Liver (tissue), 9 donors: Measurements from ENCODE around the gene SDR39U1. TPM values are rescaled to one million over a fixed set of nuclear protein-coding genes. Genes with fewer than 3 reads are reported as not detected.
"Not testable (repeated sequence)": the region's sequence is repeated elsewhere in the genome, so short reads cannot be mapped to it uniquely, and the experiment has no call there.

Experiments used
- DNase-seq: peaks from one replicate; pipeline ENCODE4 v3.0.0-alpha.2; 2017; ENCODE audit warnings: low spot score
- H3K27ac ChIP-seq, 2 donors: one replicate each; pipeline ENCODE4 v1.7.0; 2013; ENCODE audit warnings: inconsistent platforms in 2 of 2, low read length in 2 of 2, control low read depth in 1 of 2, low read depth in 1 of 2, mild to moderate bottlenecking in 1 of 2
- H3K27me3 ChIP-seq, 4 donors: one replicate each; pipeline versions ENCODE4 v1.6.1 to v1.7.0; 2013; ENCODE audit warnings: low read length in 3 of 4, inconsistent platforms in 1 of 4, mild to moderate bottlenecking in 1 of 4, moderate library complexity in 1 of 4; ENCODE audit not compliant: control insufficient read depth in 4 of 4, insufficient read depth in 4 of 4
- H3K36me3 ChIP-seq, 4 donors: one replicate each; pipeline versions ENCODE4 v1.6.1 to v1.7.0; 2013; ENCODE audit warnings: low read length in 3 of 4, mild to moderate bottlenecking in 3 of 4, low read depth in 1 of 4, moderate library complexity in 1 of 4; ENCODE audit not compliant: control insufficient read depth in 4 of 4, insufficient read depth in 3 of 4
- H3K4me1 ChIP-seq, 4 donors: one replicate each; pipeline versions ENCODE4 v1.6.1 to v1.7.0; 2013; ENCODE audit warnings: low read length in 3 of 4, mild to moderate bottlenecking in 3 of 4, moderate library complexity in 1 of 4; ENCODE audit not compliant: control insufficient read depth in 4 of 4, insufficient read depth in 4 of 4
- H3K4me3 ChIP-seq, 3 donors: one replicate each; pipeline versions ENCODE4 v1.6.1 to v1.7.0; 2013; ENCODE audit warnings: low read length in 3 of 3, control low read depth in 1 of 3, low read depth in 1 of 3, mild to moderate bottlenecking in 1 of 3
- H3K9ac ChIP-seq, 2 donors: one replicate each; pipeline ENCODE4 v1.7.0; 2013; ENCODE audit warnings: low read length in 2 of 2, mild to moderate bottlenecking in 2 of 2, moderate library complexity in 2 of 2, control low read depth in 1 of 2, low read depth in 1 of 2
- H3K9me3 ChIP-seq, 4 donors: one replicate each; pipeline versions ENCODE4 v1.6.1 to v1.7.0; 2013; ENCODE audit warnings: low read length in 3 of 4; ENCODE audit not compliant: control insufficient read depth in 4 of 4
- FOXA1 ChIP-seq: IDR thresholded peaks from 2 replicates; pipeline ENCODE4 v1.6.1; 2016; ENCODE audit warnings: antibody characterized with exemption
- HNF4A ChIP-seq, 2 donors: conservative IDR thresholded peaks; 2 replicates each; pipeline ENCODE4 v1.6.1; 2016; ENCODE audit warnings: antibody characterized with exemption in 2 of 2, mild to moderate bottlenecking in 2 of 2
- JUND ChIP-seq, 2 donors: IDR thresholded peaks; 2 replicates each; pipeline ENCODE4 v1.6.1; 2016; ENCODE audit warnings: antibody characterized with exemption in 2 of 2
- NR2F2 ChIP-seq: IDR thresholded peaks from 2 replicates; pipeline ENCODE4 v1.6.1; 2016; ENCODE audit warnings: antibody characterized with exemption
- RAD21 ChIP-seq, 2 donors: IDR thresholded peaks; 2 replicates each; pipeline ENCODE4 v1.6.1; 2016; ENCODE audit warnings: antibody characterized with exemption in 2 of 2, mild to moderate bottlenecking in 2 of 2
- RXRA ChIP-seq, 2 donors: IDR thresholded peaks; 2 replicates each; pipeline ENCODE4 v1.6.1; 2017 to 2018; ENCODE audit warnings: antibody characterized with exemption in 2 of 2, mild to moderate bottlenecking in 1 of 2
- YY1 ChIP-seq: IDR thresholded peaks from 2 replicates; pipeline ENCODE4 v1.6.1; 2016; ENCODE audit warnings: antibody characterized with exemption, mild to moderate bottlenecking
- WGBS: extraction: QIAGEN DNeasy Blood & Tissue Kit; methylation state at CpG from one replicate; pipeline ENCODE4 v1.1.7; 2013; 5-methylcytosine and 5-hydroxymethylcytosine counted together
- polyA plus RNA-seq, 2 donors: library from polyadenylated mRNA; stranded (reverse) in 1 of 2; unstranded in 1 of 2; fragments of 200-250 nt in 1 of 2; fragments of >200 nt in 1 of 2; fragmentation: Nextera tagmentation in 1 of 2; extraction: Ambion mirVana in 1 of 2; gene quantifications; one replicate each; pipeline versions ENCODE4 v1.2.1 to v1.2.3, GENCODE V29; 2013 to 2015
- total RNA-seq, 2 donors: library from RNA; depleted of rRNA; stranded (reverse); fragments of >200 nt; gene quantifications; one replicate each; pipeline ENCODE4 v1.2.3, GENCODE V29; 2014
- TF ChIP-seq, protein P1 (sequence below): IDR thresholded peaks from 2 replicates; pipeline ENCODE4 v1.6.1; 2016; ENCODE audit warnings: antibody characterized with exemption
- TF ChIP-seq, protein P2 (sequence below): IDR thresholded peaks from 2 replicates; pipeline ENCODE4 v1.6.1; 2016; ENCODE audit warnings: antibody characterized with exemption
- TF ChIP-seq, protein P3 (sequence below): IDR thresholded peaks from 2 replicates; pipeline ENCODE4 v1.6.1; 2016; ENCODE audit warnings: antibody characterized with exemption
- TF ChIP-seq, protein P4 (sequence below): fragments of 150-350 bp; IDR thresholded peaks from 2 replicates; pipeline ENCODE4 v1.5.1; 2017; ENCODE audit warnings: improper control_type of control experiment, low read depth, low read length; ENCODE audit not compliant: missing input control
- donor health status: healthy.
- donor health status: healthy.
- donor health status: healthy.
- donor health status: healthy.
- donor health status: healthy.

SDR39U1 gene
- total and polyA plus RNA-seq, 4 donors = 10.8 to 50.4 (median 25.9) TPM

DNA sequence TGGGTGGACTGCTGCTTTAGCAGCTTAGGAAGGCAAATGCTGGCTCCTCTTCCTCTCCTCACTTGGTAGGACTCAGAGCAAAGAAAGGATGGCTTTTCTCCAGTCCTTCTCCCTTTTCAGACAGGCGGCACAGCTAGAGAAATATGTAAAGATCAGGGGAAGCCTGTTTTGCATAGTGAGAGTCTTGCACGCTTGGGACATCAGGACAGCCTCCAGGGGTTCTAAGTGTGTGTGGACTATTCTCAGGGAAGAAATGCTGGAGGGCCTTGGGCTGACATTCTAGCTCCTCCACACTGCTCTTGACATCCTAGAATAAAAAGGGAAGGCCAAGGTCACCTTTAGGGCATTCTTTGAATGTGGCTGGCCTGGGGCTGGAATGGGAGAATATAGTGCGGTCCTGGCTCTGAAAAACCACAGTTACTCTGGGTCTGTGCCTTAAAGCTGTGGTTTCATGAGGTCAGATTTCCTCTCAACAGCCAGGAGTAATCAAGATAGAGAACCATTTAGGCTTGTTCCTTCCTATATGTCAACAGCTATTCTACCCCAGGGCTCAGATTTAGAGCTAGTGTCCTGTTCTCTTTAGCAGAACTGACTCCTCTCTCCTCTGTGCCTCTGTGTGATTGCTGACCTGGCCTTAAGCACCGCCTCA, 41.2 kb upstream of the SDR39U1 start:
- H3K4me1 ChIP-seq = no peaks in the 10 kb centered on the region
- no peaks in the 10 kb centered on the region for H3K9me3 ChIP-seq
- no peak for DNase-seq
- no peaks in the 10 kb centered on the region for H3K27me3 ChIP-seq
- no peak for TF ChIP-seq RXRA (IDR thresholded peaks at IDR 0.05)
- TF ChIP-seq RAD21 (IDR thresholded peaks at IDR 0.05) = no peak
- no peak for TF ChIP-seq YY1
- TF ChIP-seq JUND (IDR thresholded peaks at IDR 0.05) = no peak
- TF ChIP-seq, protein P1, sequence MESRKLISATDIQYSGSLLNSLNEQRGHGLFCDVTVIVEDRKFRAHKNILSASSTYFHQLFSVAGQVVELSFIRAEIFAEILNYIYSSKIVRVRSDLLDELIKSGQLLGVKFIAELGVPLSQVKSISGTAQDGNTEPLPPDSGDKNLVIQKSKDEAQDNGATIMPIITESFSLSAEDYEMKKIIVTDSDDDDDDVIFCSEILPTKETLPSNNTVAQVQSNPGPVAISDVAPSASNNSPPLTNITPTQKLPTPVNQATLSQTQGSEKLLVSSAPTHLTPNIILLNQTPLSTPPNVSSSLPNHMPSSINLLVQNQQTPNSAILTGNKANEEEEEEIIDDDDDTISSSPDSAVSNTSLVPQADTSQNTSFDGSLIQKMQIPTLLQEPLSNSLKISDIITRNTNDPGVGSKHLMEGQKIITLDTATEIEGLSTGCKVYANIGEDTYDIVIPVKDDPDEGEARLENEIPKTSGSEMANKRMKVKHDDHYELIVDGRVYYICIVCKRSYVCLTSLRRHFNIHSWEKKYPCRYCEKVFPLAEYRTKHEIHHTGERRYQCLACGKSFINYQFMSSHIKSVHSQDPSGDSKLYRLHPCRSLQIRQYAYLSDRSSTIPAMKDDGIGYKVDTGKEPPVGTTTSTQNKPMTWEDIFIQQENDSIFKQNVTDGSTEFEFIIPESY = no peak
- no peak for TF ChIP-seq NR2F2
- TF ChIP-seq FOXA1 = no peak
- no peak for TF ChIP-seq HNF4A (conservative IDR thresholded peaks at IDR 0.05)
- TF ChIP-seq, protein P2, sequence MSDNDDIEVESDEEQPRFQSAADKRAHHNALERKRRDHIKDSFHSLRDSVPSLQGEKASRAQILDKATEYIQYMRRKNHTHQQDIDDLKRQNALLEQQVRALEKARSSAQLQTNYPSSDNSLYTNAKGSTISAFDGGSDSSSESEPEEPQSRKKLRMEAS = no peak
- H3K36me3 ChIP-seq = no peaks in the 10 kb centered on the region
- no peak overlapping the region for H3K9ac ChIP-seq
- H3K27ac ChIP-seq = no peak overlapping the region
- 55% methylated on average over 4 of the region's 4 CpGs for WGBS
- no peak overlapping the region for H3K4me3 ChIP-seq

DNA sequence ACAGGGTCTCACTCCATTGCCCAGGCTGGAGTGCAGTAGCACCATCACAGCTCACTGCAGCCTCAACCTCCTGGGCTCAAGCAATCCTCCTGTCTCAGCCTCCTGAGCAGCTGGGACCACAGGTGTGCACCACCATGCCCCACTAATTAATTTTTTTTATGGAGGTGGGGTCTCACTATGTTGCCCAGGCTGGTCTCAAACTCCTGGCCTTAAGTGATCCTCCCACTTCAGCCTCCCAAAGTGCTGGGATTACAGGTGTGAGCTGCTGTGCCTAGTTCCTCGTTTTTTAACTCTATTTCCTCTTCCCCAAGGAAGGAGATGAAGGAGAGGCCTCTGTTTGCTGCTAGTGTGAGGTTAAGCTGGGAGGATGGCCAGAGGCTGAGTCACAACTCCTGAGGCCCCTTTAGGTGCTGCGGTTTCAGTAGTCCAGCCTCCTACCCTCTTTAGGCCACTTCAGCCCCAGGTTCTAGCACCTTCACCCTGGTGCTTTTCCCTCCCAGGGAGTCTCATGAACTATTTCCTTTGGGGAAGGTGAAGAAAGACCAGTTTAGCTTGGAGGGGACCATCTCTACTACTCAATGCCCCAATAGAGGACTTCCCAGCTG, 40.2 kb upstream of the SDR39U1 start:
- H3K9me3 ChIP-seq, H3K36me3 ChIP-seq, H3K4me3 ChIP-seq, DNase-seq, H3K4me1 ChIP-seq, H3K27ac ChIP-seq, H3K27me3 ChIP-seq, H3K9ac ChIP-seq: not testable (repeated sequence)
- WGBS = 77% methylated on average over 2 of the region's 2 CpGs

DNA sequence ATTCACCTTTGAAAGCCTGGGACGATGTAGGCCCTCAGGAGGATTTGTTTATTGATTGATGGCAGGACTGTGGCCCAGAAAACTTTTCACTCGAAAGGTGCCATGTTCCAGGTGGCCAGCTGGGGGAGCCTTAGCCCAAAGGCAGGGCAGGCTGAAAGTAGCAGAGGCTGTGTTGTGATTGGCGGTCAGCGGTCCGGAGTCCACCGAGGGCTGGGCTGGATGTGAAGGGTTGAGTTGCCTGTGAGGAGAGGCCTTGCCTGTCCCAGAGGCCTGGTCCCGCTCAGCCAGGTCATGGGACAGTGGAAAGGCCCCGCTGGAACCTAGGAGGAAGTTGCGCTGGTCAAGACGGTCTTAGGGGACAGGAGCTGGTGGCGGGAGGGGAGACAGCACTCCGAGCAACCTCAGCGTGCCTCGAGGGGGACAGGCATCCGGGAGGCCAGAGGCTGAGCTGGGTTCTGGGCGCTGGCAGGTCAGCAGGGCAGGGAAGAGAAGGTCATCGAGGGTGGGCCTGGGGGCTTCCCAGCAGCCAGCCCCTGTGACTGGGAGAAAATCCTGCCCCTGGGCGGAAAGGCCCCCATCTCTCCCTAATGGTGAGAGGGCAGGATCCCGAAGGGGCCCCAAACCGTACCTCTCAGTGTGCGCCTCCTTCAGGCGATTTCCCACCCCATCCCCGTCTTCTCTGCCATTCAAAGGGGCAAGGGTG, 39.2 kb upstream of the SDR39U1 start:
- Histone ChIP-seq H3K4me1 (no peaks in the 10 kb centered on the region), H3K9ac (no peak overlapping the region), H3K9me3 (no peaks in the 10 kb centered on the region), H3K27me3 (no peaks in the 10 kb centered on the region), H3K27ac (no peak overlapping the region), H3K4me3 (no peak overlapping the region), H3K36me3 (no peaks in the 10 kb centered on the region)
- WGBS = 57% methylated on average over 23 of the region's 23 CpGs
- DNase-seq = peak; percentile 39
- TF ChIP-seq, protein P1 = no peak
- TF ChIP-seq, protein P3, sequence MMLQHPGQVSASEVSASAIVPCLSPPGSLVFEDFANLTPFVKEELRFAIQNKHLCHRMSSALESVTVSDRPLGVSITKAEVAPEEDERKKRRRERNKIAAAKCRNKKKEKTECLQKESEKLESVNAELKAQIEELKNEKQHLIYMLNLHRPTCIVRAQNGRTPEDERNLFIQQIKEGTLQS = no peak
- TF ChIP-seq, protein P4, sequence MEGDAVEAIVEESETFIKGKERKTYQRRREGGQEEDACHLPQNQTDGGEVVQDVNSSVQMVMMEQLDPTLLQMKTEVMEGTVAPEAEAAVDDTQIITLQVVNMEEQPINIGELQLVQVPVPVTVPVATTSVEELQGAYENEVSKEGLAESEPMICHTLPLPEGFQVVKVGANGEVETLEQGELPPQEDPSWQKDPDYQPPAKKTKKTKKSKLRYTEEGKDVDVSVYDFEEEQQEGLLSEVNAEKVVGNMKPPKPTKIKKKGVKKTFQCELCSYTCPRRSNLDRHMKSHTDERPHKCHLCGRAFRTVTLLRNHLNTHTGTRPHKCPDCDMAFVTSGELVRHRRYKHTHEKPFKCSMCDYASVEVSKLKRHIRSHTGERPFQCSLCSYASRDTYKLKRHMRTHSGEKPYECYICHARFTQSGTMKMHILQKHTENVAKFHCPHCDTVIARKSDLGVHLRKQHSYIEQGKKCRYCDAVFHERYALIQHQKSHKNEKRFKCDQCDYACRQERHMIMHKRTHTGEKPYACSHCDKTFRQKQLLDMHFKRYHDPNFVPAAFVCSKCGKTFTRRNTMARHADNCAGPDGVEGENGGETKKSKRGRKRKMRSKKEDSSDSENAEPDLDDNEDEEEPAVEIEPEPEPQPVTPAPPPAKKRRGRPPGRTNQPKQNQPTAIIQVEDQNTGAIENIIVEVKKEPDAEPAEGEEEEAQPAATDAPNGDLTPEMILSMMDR = peak; percentile 30
- TF ChIP-seq RAD21 (IDR thresholded peaks at IDR 0.05) = peak; percentile 29 to 51

DNA sequence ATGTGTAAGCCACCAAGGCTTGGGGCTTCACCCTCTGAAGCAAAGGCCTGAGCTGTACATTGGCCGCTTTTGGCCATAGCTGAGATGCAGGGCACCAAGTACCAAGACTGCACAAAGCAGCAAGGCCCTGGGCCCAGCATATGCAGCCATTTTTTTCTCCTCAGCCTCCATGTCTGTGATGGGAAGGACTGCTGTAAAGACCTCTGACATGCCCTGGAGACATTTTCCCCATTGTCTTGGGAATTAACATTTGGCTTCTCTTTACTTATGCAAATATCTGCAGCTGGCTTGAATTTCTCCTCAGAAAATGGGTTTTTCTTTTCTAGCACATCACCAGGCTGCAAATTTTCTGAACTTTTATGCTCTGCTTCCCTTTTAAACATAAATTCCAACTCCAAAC, 37.4 kb upstream of the SDR39U1 start:
- not testable (repeated sequence) for H3K4me1 ChIP-seq, H3K9me3 ChIP-seq, DNase-seq, H3K27me3 ChIP-seq, H3K9ac ChIP-seq, H3K4me3 ChIP-seq, H3K27ac ChIP-seq, H3K36me3 ChIP-seq
- WGBS = 2% methylated on average over 1 of the region's 1 CpG
